CD4-positive, alpha-beta memory T cell (primary cell): ENCODE results near the gene PTPRA. TPM values are rescaled to one million over a fixed set of nuclear protein-coding genes. Genes with fewer than 3 reads are reported as not detected.

Experiments
- CTCF ChIA-PET: fragments of 350-600 bp; sonication (Branson Sonifier 250); formaldehyde crosslinking; loops from one replicate; lab custom pipeline; 2021; ENCODE audit warnings: inconsistent platforms; ENCODE audit not compliant: partially characterized antibody; lab: Charles Lee
- POLR2A ChIA-PET: fragments of 350-600 bp; sonication (Branson Sonifier 250); formaldehyde crosslinking; loops from one replicate; lab custom pipeline; 2021; ENCODE audit not compliant: partially characterized antibody; lab: Charles Lee
- DNase-seq, 5 donors: peaks; one replicate each; pipeline versions ENCODE4 v3.0.0 to v3.0.0-alpha.2; 2020 to 2022; ENCODE audit warnings: mixed read lengths in 1 of 5
- H3K27ac ChIP-seq: one replicate; pipeline ENCODE4 v1.7.0; 2013; ENCODE audit warnings: low read depth, low read length
- H3K27me3 ChIP-seq: 2 replicates; pipeline ENCODE4 v1.7.0; 2013; ENCODE audit warnings: mild to moderate bottlenecking, low read length, moderate library complexity; ENCODE audit not compliant: insufficient read depth
- H3K36me3 ChIP-seq: 2 replicates; pipeline ENCODE4 v1.7.0; 2013; ENCODE audit warnings: mild to moderate bottlenecking, low read length, moderate library complexity; ENCODE audit not compliant: insufficient read depth
- H3K4me1 ChIP-seq: 2 replicates; pipeline ENCODE4 v1.7.0; 2013; ENCODE audit warnings: mild to moderate bottlenecking, low read length, moderate library complexity; ENCODE audit not compliant: insufficient read depth
- H3K4me3 ChIP-seq, 2 donors: one replicate each; pipeline ENCODE4 v1.7.0; 2013; ENCODE audit warnings: low read length in 2 of 2, mild to moderate bottlenecking in 1 of 2
- H3K9me3 ChIP-seq, 2 donors: one replicate each; pipeline ENCODE4 v1.7.0; 2013; ENCODE audit warnings: low read length in 2 of 2, control low read depth in 1 of 2; ENCODE audit not compliant: control insufficient read depth in 1 of 2
- H3K27ac Mint-ChIP-seq, 7 donors: one replicate each; pipeline ENCODE4 v1.8.0; 2020 to 2021; ENCODE audit warnings: mixed read lengths in 7 of 7, mild to moderate bottlenecking in 6 of 7, inconsistent platforms in 3 of 7, moderate library complexity in 3 of 7
- H3K27me3 Mint-ChIP-seq, 2 donors: one replicate each; pipeline ENCODE4 v1.8.0; 2020 to 2021; ENCODE audit warnings: mixed read lengths in 2 of 2
- H3K36me3 Mint-ChIP-seq, 2 donors: one replicate each; pipeline ENCODE4 v1.8.0; 2020 to 2021; ENCODE audit warnings: mixed read lengths in 2 of 2, inconsistent platforms in 1 of 2, mild to moderate bottlenecking in 1 of 2
- H3K4me1 Mint-ChIP-seq, 4 donors: one replicate each; pipeline ENCODE4 v1.8.0; 2020 to 2021; ENCODE audit warnings: mixed read lengths in 4 of 4, mild to moderate bottlenecking in 1 of 4
- H3K4me3 Mint-ChIP-seq, 8 donors: one replicate each; pipeline ENCODE4 v1.8.0; 2020 to 2021; ENCODE audit warnings: mixed read lengths in 8 of 8, mild to moderate bottlenecking in 7 of 8, moderate library complexity in 6 of 8, inconsistent platforms in 3 of 8
- H3K9me3 Mint-ChIP-seq, 8 donors: one replicate each; pipeline ENCODE4 v1.8.0; 2020 to 2021; ENCODE audit warnings: mixed read lengths in 8 of 8, mild to moderate bottlenecking in 5 of 8, inconsistent platforms in 3 of 8, moderate library complexity in 1 of 8
- intact Hi-C: fragments of 100-400 bp; cut with micrococcal nuclease; formaldehyde crosslinking; loops from one replicate; pipeline ENCODE4 v1.15.1; 2023
- polyA plus RNA-seq, 2 donors: library from polyadenylated mRNA; unstranded; fragments of 300-500 nt; fragmentation: Illumina TruSeq; gene quantifications; one replicate each; pipeline ENCODE4 v1.2.3, GENCODE V29; 2021
- total RNA-seq, 2 experiments: library from RNA; stranded (reverse); gene quantifications; one replicate each; pipeline ENCODE4 v1.2.3, GENCODE V29; 2021

The PTPRA gene
- total and polyA plus RNA-seq, 4 experiments from 2014 or later, result 24.8 to 87.8 (median 64.7) TPM

DNA sequence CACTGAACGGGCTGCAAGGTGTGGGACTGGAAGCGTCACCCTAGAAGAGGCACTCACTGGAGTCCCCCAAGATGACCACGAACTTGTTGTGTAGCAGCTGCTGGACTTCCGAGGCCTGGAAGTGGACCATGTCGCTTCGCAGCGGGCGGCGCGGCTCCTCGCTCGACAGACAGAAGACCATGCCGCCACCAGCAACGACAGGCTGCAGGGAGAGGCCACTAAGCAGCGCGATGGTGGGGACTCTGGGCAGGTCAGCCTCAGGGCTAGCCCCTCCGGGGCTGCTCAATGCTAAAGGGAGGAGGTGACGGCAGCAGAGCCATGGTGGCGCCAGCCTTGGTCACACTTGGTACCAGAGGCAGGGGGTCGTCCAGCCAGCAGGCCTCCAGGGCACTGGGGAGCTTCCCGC lies 33.5 kb upstream of the PTPRA start:
- peak overlapping the region; percentile 86 for H3K27ac ChIP-seq
- H3K4me3 Mint-ChIP-seq, result peak overlapping the region; percentile 66 to 91 (median 82)
- intact Hi-C loops, result loop anchor here (1.0 to 5.0 kb wide), 4 partner anchors 34 to 331 kb away; partner anchors contain the start of genes IDH3B, PTPRA and ZNF343
- H3K4me1 ChIP-seq, result peaks cover 24% of the 10 kb centered on the region
- H3K27me3 Mint-ChIP-seq, result no peaks in the 10 kb centered on the region
- no peak for DNase-seq
- H3K27me3 ChIP-seq, result no peaks in the 10 kb centered on the region
- peaks cover 17 to 30% (median 25%) of the 10 kb centered on the region in 4 donors for H3K4me1 Mint-ChIP-seq
- peaks cover 0 to 4% (median 0%) of the 10 kb centered on the region in 8 donors for H3K9me3 Mint-ChIP-seq
- H3K27ac Mint-ChIP-seq, result peak overlapping the region in 6 of 7 donors; percentile 42 to 95 (median 92)
- no peaks in the 10 kb centered on the region for H3K9me3 ChIP-seq
- ChIA-PET CTCF (interaction anchor here (0.8 to 1.9 kb wide), 4 partner anchors 86 to 315 kb away, joined by 3 to 4 read pairs (median 4); no protein-coding TSS in a partner anchor), POLR2A (interaction anchor here (0.8 to 3.9 kb wide), 12 partner anchors 11 to 569 kb away, joined by 3 to 34 read pairs (median 10); partner anchors contain the start of genes IDH3B, NOP56 and PTPRA)
- peak overlapping the region; percentile 77 to 80 for H3K4me3 ChIP-seq
- peaks cover 14 to 20% of the 10 kb centered on the region in 2 donors for H3K36me3 Mint-ChIP-seq
- no peaks in the 10 kb centered on the region for H3K36me3 ChIP-seq

DNA sequence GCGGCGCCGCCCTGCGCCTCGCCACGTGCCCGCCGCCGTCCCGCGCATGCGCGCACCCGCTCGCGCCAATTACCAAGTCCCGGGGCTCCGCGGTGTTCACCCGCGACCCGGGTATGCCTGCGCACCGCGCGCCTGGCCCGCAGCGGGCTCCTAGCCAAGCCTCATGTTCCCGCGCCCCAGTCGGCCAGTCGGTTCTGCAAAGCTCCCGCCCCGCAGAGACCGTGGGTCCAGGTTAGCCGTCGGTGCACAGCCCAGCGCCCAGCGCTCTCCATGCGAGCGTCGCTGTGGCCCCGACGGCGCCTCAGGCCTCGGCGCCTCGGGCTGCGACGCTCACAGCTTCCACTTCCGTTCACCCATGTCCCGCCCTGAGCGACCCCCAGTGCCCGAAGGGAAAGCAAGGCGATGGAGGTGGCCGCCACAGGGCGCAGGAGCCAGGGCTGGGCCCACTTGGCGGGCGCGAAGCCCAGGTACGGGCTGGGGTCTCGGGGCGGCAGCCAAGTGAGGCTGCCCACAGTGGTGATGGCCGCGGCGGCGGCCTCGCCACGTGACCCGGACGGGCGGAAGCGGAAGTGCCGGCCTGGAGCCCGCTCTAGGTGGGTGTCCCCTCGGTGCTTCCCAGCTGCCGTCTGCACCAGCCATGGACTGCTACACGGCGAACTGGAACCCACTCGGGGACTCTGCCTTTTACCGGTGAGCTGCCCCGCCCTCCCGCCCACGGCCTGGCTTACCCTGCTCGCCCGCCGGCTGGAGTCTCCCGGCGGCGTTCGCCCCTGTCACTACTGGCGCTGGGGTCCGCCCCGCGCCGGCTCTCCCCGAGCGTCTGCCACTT lies 32.9 kb upstream of the PTPRA start, which contains the start of the genes PCED1A and VPS16:
PCED1A (minus strand) TSS at position 518 of the 829 bp plus-strand sequence. CDS start 743 bp downstream, outside the sequence.
VPS16 (plus strand) TSS at position 608 of the 829 bp plus-strand sequence; CDS start at position 638, 30 bp downstream.
- Histone ChIP-seq H3K27ac (peak within 1 kb of the TSS; percentile 86), H3K9me3 (no peaks in the 10 kb centered on the region), H3K36me3 (no peaks in the 10 kb centered on the region), H3K4me1 (peaks cover 24% of the 10 kb centered on the region), H3K4me3 (peak within 1 kb of the TSS; percentile 77 to 80), H3K27me3 (no peaks in the 10 kb centered on the region)
- Mint-ChIP-seq H3K9me3 (peaks cover 0 to 4% (median 0%) of the 10 kb centered on the region in 8 donors), H3K27ac (peak within 1 kb of the TSS; percentile 85 to 95 (median 93)), H3K4me3 (peak within 1 kb of the TSS; percentile 85 to 91 (median 89)), H3K36me3 (peaks cover 9 to 16% of the 10 kb centered on the region in 2 donors), H3K27me3 (no peaks in the 10 kb centered on the region), H3K4me1 (peaks cover 22 to 35% (median 31%) of the 10 kb centered on the region in 4 donors)
- ChIA-PET CTCF (interaction anchor here (0.8 to 1.9 kb wide), 5 partner anchors 12 to 316 kb away, joined by 3 to 4 read pairs (median 3); no protein-coding TSS in a partner anchor), POLR2A (interaction anchor here (0.7 to 3.9 kb wide), 16 partner anchors 8 to 568 kb away, joined by 3 to 34 read pairs (median 5); partner anchors contain the start of genes IDH3B, MRPS26, NOP56 and PTPRA)
- DNase-seq, result peak; percentile 87 to 90 (median 89)
- intact Hi-C loops, result loop anchor here (1.0 to 5.0 kb wide), 4 partner anchors 33 to 332 kb away; partner anchors contain the start of genes IDH3B, PTPRA and ZNF343

- peaks cover 0 to 4% (median 0%) of the 10 kb centered on the region in 8 donors for H3K9me3 Mint-ChIP-seq
- Histone ChIP-seq H3K9me3 (no peaks in the 10 kb centered on the region), H3K4me3 (peak overlapping the region; percentile 77 to 80), H3K27me3 (no peaks in the 10 kb centered on the region), H3K4me1 (peaks cover 24% of the 10 kb centered on the region), H3K27ac (peak overlapping the region; percentile 86), H3K36me3 (no peaks in the 10 kb centered on the region)
- intact Hi-C loops, result loop anchor here (1.0 to 5.0 kb wide), 4 partner anchors 32 to 332 kb away; partner anchors contain the start of genes IDH3B, PTPRA and ZNF343
- ChIA-PET POLR2A (interaction anchor here (0.7 to 3.9 kb wide), 14 partner anchors 9 to 567 kb away, joined by 3 to 34 read pairs (median 7); partner anchors contain the start of genes IDH3B, MRPS26, NOP56 and PTPRA), CTCF (interaction anchor here (0.9 to 1.9 kb wide), 5 partner anchors 11 to 100 kb away, joined by 3 to 4 read pairs (median 3); partner anchors contain the start of gene PTPRA)
- peak overlapping the region; percentile 85 to 93 (median 89) for H3K27ac Mint-ChIP-seq
- H3K4me1 Mint-ChIP-seq, result peaks cover 24 to 38% (median 34%) of the 10 kb centered on the region in 4 donors
- peaks cover 8 to 11% of the 10 kb centered on the region in 2 donors for H3K36me3 Mint-ChIP-seq
- DNase-seq, result peak in 1 of 5 donors; percentile 65
- peak overlapping the region; percentile 85 to 91 (median 88) for H3K4me3 Mint-ChIP-seq
- H3K27me3 Mint-ChIP-seq, result no peaks in the 10 kb centered on the region
These were observed 32.2 kb upstream of the PTPRA start for GRCh38 chr20:2840967-2841531.

DNA sequence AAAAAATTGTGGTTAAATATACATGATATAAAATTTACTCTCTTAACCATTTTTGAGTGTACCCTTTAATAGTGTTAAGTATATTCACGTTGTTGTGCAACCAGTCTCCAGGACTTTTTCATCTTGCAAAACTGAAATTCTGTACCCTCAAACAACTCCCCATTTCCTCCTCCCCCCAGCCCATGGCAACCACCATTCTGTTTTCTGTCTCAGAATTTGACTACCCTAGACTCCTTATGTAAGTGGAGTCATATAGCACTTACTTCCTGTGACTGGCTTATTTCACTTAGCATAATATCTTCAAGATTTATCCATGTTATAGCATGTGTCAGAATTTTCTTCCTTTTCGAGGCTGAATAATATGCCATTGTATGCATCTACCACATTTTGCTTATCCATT lies 27.7 kb upstream of the PTPRA start:
- no peaks in the 10 kb centered on the region for H3K9me3 Mint-ChIP-seq
- H3K27ac ChIP-seq, result no peak overlapping the region

GRCh38 chr20:2846698-2847097 lies 26.6 kb upstream of the PTPRA start:
- Mint-ChIP-seq H3K9me3 (no peaks in the 10 kb centered on the region), H3K36me3 (peaks cover 0 to 4% of the 10 kb centered on the region in 2 donors), H3K27me3 (no peaks in the 10 kb centered on the region), H3K27ac (no peak overlapping the region), H3K4me3 (no peak overlapping the region), H3K4me1 (peaks cover 19 to 34% (median 22%) of the 10 kb centered on the region in 4 donors)
- H3K4me3 ChIP-seq, result no peak overlapping the region
- no peaks in the 10 kb centered on the region for H3K9me3 ChIP-seq
- CTCF ChIA-PET, result interaction anchor here (0.9 kb wide), 1 partner anchor 55 kb away, joined by 3 read pairs; no protein-coding TSS in a partner anchor
- POLR2A ChIA-PET, result no interaction called here
- no peak for DNase-seq
- no peaks in the 10 kb centered on the region for H3K27me3 ChIP-seq
- H3K36me3 ChIP-seq, result no peaks in the 10 kb centered on the region
- peaks cover 6% of the 10 kb centered on the region for H3K4me1 ChIP-seq
- H3K27ac ChIP-seq, result no peak overlapping the region
- intact Hi-C loops, result no loop called here

More for the DNA sequence above, 27.7 kb upstream of the PTPRA start:
- H3K36me3 Mint-ChIP-seq, result peaks cover 0 to 6% of the 10 kb centered on the region in 2 donors
- H3K4me3 Mint-ChIP-seq, result no peak overlapping the region
- peaks cover 14% of the 10 kb centered on the region for H3K4me1 ChIP-seq
- H3K4me3 ChIP-seq, result no peak overlapping the region
- no peak for DNase-seq
- H3K27me3 ChIP-seq, result no peaks in the 10 kb centered on the region
- no peaks in the 10 kb centered on the region for H3K9me3 ChIP-seq
- H3K27ac Mint-ChIP-seq, result peak overlapping the region in 2 of 7 donors; percentile 68 to 72
- intact Hi-C loops, result no loop called here
- H3K4me1 Mint-ChIP-seq, result peaks cover 21 to 34% (median 26%) of the 10 kb centered on the region in 4 donors
- CTCF ChIA-PET, result interaction anchor here (1.3 kb wide), 1 partner anchor 9 kb away, joined by 4 read pairs; no protein-coding TSS in a partner anchor
- POLR2A ChIA-PET, result no interaction called here
- no peaks in the 10 kb centered on the region for H3K36me3 ChIP-seq
- no peaks in the 10 kb centered on the region for H3K27me3 Mint-ChIP-seq

- no peak overlapping the region for H3K4me3 ChIP-seq
- no peaks in the 10 kb centered on the region for H3K27me3 ChIP-seq
- DNase-seq, result no peak
- no peaks in the 10 kb centered on the region for H3K36me3 ChIP-seq
- Mint-ChIP-seq H3K27ac (peak overlapping the region in 2 of 7 donors; percentile 5 to 48), H3K9me3 (no peaks in the 10 kb centered on the region), H3K4me1 (peaks cover 26 to 45% (median 30%) of the 10 kb centered on the region in 4 donors), H3K4me3 (no peak overlapping the region), H3K36me3 (peaks cover 0 to 4% of the 10 kb centered on the region in 2 donors), H3K27me3 (no peaks in the 10 kb centered on the region)
- H3K4me1 ChIP-seq, result peaks cover 14% of the 10 kb centered on the region
- CTCF ChIA-PET, result no interaction called here
- H3K27ac ChIP-seq, result no peak overlapping the region
- H3K9me3 ChIP-seq, result no peaks in the 10 kb centered on the region
- intact Hi-C loops, result no loop called here
- POLR2A ChIA-PET, result no interaction called here
These were observed 25.5 kb upstream of the PTPRA start for GRCh38 chr20:2847802-2848201.
